BJ (cell line): ENCODE data around the gene ACOX1. TPM values are rescaled to one million over a fixed set of nuclear protein-coding genes. Genes with fewer than 3 reads are reported as not detected.
"Not testable (repeated sequence)": the region's sequence is repeated elsewhere in the genome, so short reads cannot be mapped to it uniquely, and the experiment has no call there.

Experiments used
- CTCF ChIA-PET: fragments of 350-600 bp; formaldehyde crosslinking; extraction: SDS; loops from one replicate; lab custom pipeline; 2021; ENCODE audit warnings: antibody characterized with exemption, inconsistent platforms; lab: Yijun Ruan, JAX
- POLR2A ChIA-PET: fragments of 300-600 bp; sonication (Branson Sonifier 250); formaldehyde crosslinking; extraction: SDS; loops from one replicate; lab custom pipeline; 2021; ENCODE audit warnings: antibody characterized with exemption; lab: Charles Lee
- DNase-seq: peaks from one replicate; pipeline ENCODE4 v3.0.0-alpha.2; 2011; ENCODE audit warnings: low read depth
- H3K27me3 ChIP-seq: 2 replicates; pipeline ENCODE4 v1.6.0; 2011; ENCODE audit warnings: low read length; ENCODE audit not compliant: control insufficient read depth, insufficient read depth
- H3K36me3 ChIP-seq: 2 replicates; pipeline ENCODE4 v1.5.1; 2011; ENCODE audit warnings: low read length; ENCODE audit not compliant: control insufficient read depth, insufficient read depth
- H3K4me3 ChIP-seq: 2 replicates; pipeline ENCODE4 v1.5.1; 2011; ENCODE audit warnings: low read depth, mild to moderate bottlenecking, control low read depth, low read length
- polyA plus RNA-seq: library from polyadenylated mRNA; depleted of rRNA; stranded (reverse); fragments of >200 nt; gene quantifications from 2 replicates; pipeline ENCODE4 v1.2.3, GENCODE V29; 2011
- TF ChIP-seq, protein P1 (sequence below): IDR thresholded peaks from 2 replicates; pipeline ENCODE4 v1.5.1; 2011; ENCODE audit warnings: low read depth, mild to moderate bottlenecking, control low read depth, inconsistent platforms, low read length, moderate library complexity; ENCODE audit not compliant: insufficient read depth

ACOX1 gene
- polyA plus RNA-seq, 1 experiment: 33.6 TPM

DNA sequence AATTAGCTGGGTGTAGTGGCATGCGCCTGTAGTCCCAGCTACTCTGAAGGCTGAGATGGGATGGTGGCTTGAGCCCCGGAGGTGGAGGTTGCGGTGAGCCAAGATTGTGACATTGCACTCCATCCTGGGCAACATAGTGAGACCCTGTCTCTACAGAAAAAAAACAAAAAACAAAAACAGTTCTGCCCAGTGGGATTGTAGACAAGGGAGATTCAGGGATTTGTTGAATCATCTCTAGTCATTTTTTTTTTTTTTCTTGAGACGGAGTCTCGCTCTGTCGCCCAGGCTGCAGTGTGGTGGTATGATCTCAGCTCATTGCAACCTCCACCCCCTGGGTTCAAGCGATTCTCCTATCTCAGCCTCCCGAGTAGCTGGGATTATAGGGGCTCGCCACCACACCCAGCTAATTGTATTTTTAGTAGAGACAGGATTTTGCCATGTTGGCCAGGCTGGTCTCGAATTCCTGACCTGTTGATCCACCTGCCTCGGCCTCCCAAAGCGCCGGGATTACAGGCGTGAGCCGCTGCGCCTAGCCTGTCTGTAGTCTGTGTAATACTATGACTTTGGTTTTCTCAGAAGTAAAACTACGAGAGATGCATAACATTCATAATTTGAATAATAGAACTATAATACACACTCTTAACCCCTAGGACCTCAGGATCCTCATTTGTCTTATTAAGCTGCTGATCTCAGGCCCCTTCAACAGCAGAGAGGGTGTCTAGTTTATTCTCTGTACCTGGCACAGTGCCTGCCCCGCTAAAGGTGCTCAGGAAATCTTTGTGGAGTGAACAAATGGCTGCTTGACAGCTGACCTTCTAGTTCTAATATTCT, 1.4 kb upstream of the ACOX1 start:
- CTCF ChIA-PET: interaction anchor here (0.6 to 1.5 kb wide), 4 partner anchors 8 to 132 kb away, joined by 4 to 7 read pairs (median 4); partner anchors contain the start of gene MRPL38
- Histone ChIP-seq H3K27me3 (no peaks in the 10 kb centered on the region), H3K36me3 (no peaks in the 10 kb centered on the region; the same call in 1 of the 2 replicates), H3K4me3 (peak overlapping the region; percentile 71)
- no peak for DNase-seq
- TF ChIP-seq, protein P1, sequence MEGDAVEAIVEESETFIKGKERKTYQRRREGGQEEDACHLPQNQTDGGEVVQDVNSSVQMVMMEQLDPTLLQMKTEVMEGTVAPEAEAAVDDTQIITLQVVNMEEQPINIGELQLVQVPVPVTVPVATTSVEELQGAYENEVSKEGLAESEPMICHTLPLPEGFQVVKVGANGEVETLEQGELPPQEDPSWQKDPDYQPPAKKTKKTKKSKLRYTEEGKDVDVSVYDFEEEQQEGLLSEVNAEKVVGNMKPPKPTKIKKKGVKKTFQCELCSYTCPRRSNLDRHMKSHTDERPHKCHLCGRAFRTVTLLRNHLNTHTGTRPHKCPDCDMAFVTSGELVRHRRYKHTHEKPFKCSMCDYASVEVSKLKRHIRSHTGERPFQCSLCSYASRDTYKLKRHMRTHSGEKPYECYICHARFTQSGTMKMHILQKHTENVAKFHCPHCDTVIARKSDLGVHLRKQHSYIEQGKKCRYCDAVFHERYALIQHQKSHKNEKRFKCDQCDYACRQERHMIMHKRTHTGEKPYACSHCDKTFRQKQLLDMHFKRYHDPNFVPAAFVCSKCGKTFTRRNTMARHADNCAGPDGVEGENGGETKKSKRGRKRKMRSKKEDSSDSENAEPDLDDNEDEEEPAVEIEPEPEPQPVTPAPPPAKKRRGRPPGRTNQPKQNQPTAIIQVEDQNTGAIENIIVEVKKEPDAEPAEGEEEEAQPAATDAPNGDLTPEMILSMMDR: no peak
- POLR2A ChIA-PET: no interaction called here

DNA sequence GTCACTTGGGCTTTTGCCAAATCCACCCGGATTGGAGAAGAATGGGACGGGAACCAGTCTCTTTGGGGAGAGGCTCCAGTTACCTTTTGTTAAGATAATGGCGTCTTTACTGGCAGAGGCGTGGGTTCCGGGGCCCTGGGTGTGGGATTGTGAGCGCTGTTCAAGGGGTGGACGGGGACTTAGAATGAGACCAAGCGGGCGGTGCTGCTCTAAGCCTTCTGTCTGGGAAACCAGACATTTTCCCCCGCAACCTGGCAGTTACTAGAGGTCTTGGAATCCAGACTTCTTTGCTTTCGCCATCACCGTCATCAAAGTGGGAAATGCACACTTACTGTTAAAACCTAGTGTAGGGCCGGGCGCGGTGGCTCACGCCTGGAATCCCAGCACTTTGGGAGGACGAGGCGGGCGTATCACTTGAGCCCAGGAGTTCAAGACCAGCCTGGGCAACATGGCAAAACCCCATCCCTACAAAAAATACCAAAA, 780 bp upstream of the ACOX1 start:
- TF ChIP-seq, protein P1: no peak
- ChIA-PET POLR2A (no interaction called here), CTCF (interaction anchor here (0.6 to 1.5 kb wide), 2 partner anchors 9 to 25 kb away, joined by 4 read pairs; no protein-coding TSS in a partner anchor)
- no peaks in the 10 kb centered on the region for H3K27me3 ChIP-seq
- DNase-seq: no peak
- H3K36me3 ChIP-seq: no peaks in the 10 kb centered on the region
- H3K4me3 ChIP-seq: peak overlapping the region; percentile 71

DNA sequence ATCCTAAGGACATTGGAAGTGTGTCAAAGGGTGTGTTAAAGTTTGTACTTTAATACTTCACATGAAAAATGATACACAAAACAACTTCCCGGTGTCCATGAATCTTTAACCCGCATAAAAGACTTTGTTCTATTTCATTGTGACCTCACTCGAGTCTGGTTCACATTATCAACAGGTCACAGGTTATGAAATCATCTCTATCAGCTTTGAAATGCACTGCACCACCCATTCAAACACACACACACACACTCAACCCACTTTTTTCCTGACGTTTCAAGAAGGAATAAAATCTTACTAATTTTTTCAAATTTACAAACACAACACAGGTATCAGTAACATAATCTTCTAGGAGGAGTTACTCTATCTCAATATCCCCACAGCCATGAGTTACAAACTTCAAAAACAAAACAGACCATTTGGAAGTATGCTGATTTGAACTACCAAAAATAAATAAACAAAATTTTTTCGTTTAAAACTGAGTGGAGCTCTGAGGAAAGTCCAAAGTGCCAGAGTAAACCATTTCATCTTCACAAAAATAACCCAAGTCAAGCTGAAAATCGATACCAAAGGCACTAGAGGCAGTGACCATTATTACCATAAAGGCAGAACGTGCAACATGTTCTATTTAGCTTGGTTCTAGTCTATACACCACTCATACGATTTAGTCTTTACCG, 2.7 kb downstream of the ACOX1 start:
- Histone ChIP-seq H3K27me3 (no peaks in the 10 kb centered on the region), H3K4me3 (no peak overlapping the region), H3K36me3 (no peaks in the 10 kb centered on the region)
- CTCF ChIA-PET: interaction anchor here (1.0 kb wide), 1 partner anchor 71 kb away, joined by 3 read pairs; no protein-coding TSS in a partner anchor
- no peak for DNase-seq
- POLR2A ChIA-PET: no interaction called here
- TF ChIP-seq, protein P1: no peak

GRCh38 chr17:75975757-75976174, 3.2 kb downstream of the ACOX1 start:
- Histone ChIP-seq H3K27me3 (no peaks in the 10 kb centered on the region), H3K4me3 (no peak overlapping the region), H3K36me3 (no peaks in the 10 kb centered on the region)
- DNase-seq: no peak
- ChIA-PET CTCF (no interaction called here), POLR2A (no interaction called here)
- TF ChIP-seq, protein P1: no peak

DNA sequence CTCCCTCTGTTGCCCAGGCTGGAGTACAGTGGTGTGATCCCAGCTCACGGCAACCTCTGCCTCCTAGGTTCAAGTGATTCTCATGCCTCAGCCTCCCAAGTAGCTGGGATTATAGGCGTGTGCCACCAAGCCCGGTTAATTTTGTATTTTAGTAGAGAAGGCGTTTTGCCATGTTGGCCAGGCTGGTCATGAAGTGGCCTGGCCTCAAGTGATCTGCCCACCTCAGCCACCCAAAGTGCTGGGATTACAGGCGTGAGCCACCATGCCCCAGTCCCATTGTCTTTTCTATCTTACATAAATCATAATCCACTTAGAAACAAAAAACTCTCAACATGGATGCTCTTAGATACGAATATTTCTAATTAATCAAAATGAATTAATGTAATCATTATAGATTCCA, 3.8 kb downstream of the ACOX1 start:
- H3K36me3 ChIP-seq, H3K4me3 ChIP-seq, CTCF ChIA-PET: not testable (repeated sequence)

More for the DNA sequence above, 3.8 kb downstream of the ACOX1 start:
- H3K27me3 ChIP-seq, DNase-seq, POLR2A ChIA-PET: not testable (repeated sequence)
